ENCODE data around the gene CDK7. TPM values are rescaled to one million over a fixed set of nuclear protein-coding genes. Genes with fewer than 3 reads are reported as not detected.

The CDK7 gene
- total and polyA plus RNA-seq, 9 of the 15 experiments (the other 6 are each of a cell fraction or from before 2014, with no cell fraction given): 41.7 to 143 (median 65.3) TPM

- TF ChIP-seq FOXJ3 (CRISPR knock-in tag; IDR thresholded peaks at IDR 0.05) (no peak), HNRNPUL1 (IDR thresholded peaks at IDR 0.05; ENCODE audit: low read length) (no peak), TCF7L2 (IDR thresholded peaks at IDR 0.05; ENCODE audit: low read depth, low read length) (no peak), ARNT (IDR thresholded peaks at IDR 0.05) (peak in 1 of 2 experiments; percentile 60; a peak in 1 of 4 replicates), ZNF280A (IDR thresholded peaks at IDR 0.05; ENCODE audit: low read depth, partially characterized antibody) (no peak), ZNF449 (CRISPR knock-in tag; IDR thresholded peaks at IDR 0.05) (no peak), FOXO4 (CRISPR knock-in tag; IDR thresholded peaks at IDR 0.05) (no peak), PPARD (CRISPR knock-in tag; IDR thresholded peaks at IDR 0.05) (no peak), BDP1 (IDR thresholded peaks at IDR 0.05; ENCODE audit: insufficient read depth, insufficient read length) (no peak), SRSF1 (IDR thresholded peaks at IDR 0.05; ENCODE audit: low read depth, low read length) (no peak), ZNF407 (IDR thresholded peaks at IDR 0.05; ENCODE audit: low read depth) (no peak), PCBP2 (IDR thresholded peaks at IDR 0.05; ENCODE audit: low read depth, low read length, poor library complexity, severe bottlenecking) (no peak), ZBTB17 (CRISPR knock-in tag; IDR thresholded peaks at IDR 0.05) (peak; percentile 70; the same call in 1 of the 2 replicates), NFYB (IDR thresholded peaks at IDR 0.05; ENCODE audit: extremely low read depth, insufficient read length) (peak; percentile 82)
Measured at GRCh38 chr5:69217548-69218526, 16.8 kb upstream of the CDK7 start (continued).

Measured in K562 (cell line).